Right atrium auricular region (tissue), 2 donors: ENCODE results near the gene SEPTIN10. TPM values are rescaled to one million over a fixed set of nuclear protein-coding genes. Genes with fewer than 3 reads are reported as not detected.
A peak's percentile ranks its signal among the peaks of the same experiment; 100 is the strongest.

Source experiments
- DNase-seq: peaks from one replicate; pipeline ENCODE4 v3.0.0-alpha.2; 2019; ENCODE audit warnings: low spot score
- H3K27ac ChIP-seq, 2 donors: fragments of 200-600 bp; sonication (generic); 1 replicate in 1 of 2; 2 replicates in 1 of 2; pipeline ENCODE4 v1.5.1; 2016 to 2019
- H3K27me3 ChIP-seq, 2 donors: fragments of 200-600 bp; sonication (generic); one replicate each; pipeline versions ENCODE4 v1.5.1 to v1.6.0; 2017 to 2019
- H3K36me3 ChIP-seq: fragments of 200-600 bp; sonication (generic); one replicate; pipeline ENCODE4 v1.5.1; 2016
- H3K4me1 ChIP-seq, 2 donors: fragments of 200-600 bp; sonication (generic); one replicate each; pipeline versions ENCODE4 v1.5.1 to v1.6.0; 2017 to 2019
- H3K4me3 ChIP-seq, 2 donors: fragments of 200-600 bp; sonication (generic); 1 replicate in 1 of 2; 2 replicates in 1 of 2; pipeline ENCODE4 v1.5.1; 2017 to 2019; ENCODE audit warnings: mild to moderate bottlenecking in 1 of 2, moderate library complexity in 1 of 2
- H3K9me3 ChIP-seq, 2 donors: fragments of 200-600 bp; sonication (generic); one replicate each; pipeline ENCODE4 v1.5.1; 2019
- total RNA-seq, 2 donors: library from RNA; depleted of rRNA; stranded (reverse); fragments of >200 nt; gene quantifications; one replicate each; pipeline ENCODE4 v1.1.0, GENCODE V29; 2016
- TF ChIP-seq, protein P1 (sequence below), 2 donors: fragments of 200-600 bp; sonication (generic); IDR thresholded peaks; one replicate each; pipeline ENCODE4 v1.5.1; 2019; ENCODE audit warnings: antibody characterized with exemption in 2 of 2

Gene SEPTIN10
- total RNA-seq, 2 donors from 2014 or later: 47.0 to 61.7 TPM

DNA sequence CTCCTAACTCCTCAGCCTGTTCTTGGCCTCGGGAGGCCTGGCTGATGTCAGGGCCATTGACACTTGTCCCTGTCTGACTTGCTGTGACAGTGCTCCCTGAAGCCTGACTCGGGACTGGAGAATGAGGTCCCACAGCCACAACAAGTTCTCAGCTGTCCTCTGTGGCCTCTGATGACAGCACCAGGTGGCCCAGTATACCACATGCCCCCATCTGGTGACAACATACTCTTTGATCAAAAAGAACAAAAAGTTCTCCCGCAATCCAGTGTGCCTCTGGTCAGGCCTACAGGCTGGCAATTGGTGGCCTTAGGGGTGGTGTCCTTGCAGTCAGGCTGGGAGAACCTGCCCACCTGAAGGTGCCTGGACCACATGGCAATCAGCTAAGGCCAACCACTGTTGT lies 102.6 kb downstream of the SEPTIN10 start:
- Histone ChIP-seq H3K9me3 (no peaks in the 10 kb centered on the region), H3K4me1 (peaks cover 0 to 6% of the 10 kb centered on the region in 2 donors), H3K27me3 (no peaks in the 10 kb centered on the region), H3K36me3 (no peaks in the 10 kb centered on the region), H3K27ac (no peak overlapping the region), H3K4me3 (no peak overlapping the region)
- no peak for DNase-seq
- TF ChIP-seq, protein P1, sequence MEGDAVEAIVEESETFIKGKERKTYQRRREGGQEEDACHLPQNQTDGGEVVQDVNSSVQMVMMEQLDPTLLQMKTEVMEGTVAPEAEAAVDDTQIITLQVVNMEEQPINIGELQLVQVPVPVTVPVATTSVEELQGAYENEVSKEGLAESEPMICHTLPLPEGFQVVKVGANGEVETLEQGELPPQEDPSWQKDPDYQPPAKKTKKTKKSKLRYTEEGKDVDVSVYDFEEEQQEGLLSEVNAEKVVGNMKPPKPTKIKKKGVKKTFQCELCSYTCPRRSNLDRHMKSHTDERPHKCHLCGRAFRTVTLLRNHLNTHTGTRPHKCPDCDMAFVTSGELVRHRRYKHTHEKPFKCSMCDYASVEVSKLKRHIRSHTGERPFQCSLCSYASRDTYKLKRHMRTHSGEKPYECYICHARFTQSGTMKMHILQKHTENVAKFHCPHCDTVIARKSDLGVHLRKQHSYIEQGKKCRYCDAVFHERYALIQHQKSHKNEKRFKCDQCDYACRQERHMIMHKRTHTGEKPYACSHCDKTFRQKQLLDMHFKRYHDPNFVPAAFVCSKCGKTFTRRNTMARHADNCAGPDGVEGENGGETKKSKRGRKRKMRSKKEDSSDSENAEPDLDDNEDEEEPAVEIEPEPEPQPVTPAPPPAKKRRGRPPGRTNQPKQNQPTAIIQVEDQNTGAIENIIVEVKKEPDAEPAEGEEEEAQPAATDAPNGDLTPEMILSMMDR (IDR thresholded peaks at IDR 0.05): no peak

DNA sequence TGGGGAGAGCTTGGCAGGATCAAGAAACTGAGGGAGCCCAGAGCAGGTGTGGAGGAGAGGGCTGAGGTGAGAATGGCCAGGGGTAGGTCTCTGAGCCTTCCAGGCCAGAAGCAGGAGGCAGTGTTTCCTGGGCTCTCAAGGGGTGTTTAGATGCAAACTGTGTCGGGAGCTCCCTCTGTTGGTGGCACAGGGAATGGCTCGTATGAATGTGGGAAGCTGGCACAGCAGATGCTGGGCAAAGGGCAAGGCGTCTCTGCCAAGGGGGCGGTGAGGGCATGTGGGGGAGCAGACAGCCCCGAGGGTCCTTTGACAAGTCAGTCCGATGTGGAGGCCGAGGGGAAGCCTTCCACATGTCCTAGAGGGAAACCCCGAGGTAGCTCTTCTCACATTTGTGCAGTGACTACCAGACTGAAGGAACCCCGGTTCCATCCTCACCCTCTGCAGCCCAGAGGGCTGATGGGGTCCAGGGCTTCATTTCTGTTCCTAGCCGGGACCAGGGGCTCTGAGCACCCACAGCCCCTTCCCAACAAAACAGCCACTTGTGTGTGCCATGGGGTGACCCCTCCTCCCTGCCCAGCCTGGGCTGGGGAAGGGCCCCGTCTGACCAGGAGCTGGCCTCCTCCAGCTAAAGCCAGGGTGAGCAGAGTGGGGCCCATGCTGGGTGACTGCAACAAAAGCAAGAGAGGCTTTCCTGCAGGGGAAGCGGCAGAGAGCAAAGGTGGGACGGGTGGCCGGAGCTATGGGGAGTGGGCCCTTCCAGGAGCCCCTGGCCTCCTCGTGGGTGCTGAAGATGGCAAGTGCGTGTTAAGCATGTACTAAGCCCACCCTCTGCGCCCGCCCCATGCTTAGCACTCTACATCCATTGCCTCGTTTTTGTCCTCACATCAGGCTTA lies 103.4 kb downstream of the SEPTIN10 start:
- Histone ChIP-seq H3K36me3 (no peaks in the 10 kb centered on the region), H3K4me3 (no peak overlapping the region), H3K27ac (no peak overlapping the region), H3K9me3 (no peaks in the 10 kb centered on the region), H3K4me1 (peaks cover 0 to 6% of the 10 kb centered on the region in 2 donors), H3K27me3 (no peaks in the 10 kb centered on the region)
- TF ChIP-seq, protein P1 (IDR thresholded peaks at IDR 0.05): peak; percentile 80 to 96
- DNase-seq: peak; percentile 86

DNA sequence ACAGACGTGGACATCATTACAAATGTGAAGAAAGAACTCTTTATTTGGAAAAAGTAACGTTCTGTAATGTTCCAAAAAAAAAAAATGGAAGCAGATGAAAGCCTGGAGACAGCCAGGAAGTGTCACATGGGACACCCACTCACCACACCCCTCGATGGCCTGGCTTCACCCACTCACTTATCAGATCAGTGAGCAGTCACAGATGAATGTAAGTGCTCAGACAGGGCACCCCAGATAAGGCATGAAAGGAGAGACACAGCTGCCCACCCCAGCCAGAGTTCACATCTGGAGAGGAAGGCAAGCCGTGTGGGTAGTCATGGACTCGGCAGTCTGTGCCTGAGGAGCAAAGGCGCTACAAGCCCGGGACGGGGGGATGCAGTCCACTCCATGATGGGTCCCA lies 105.2 kb downstream of the SEPTIN10 start:
- no peaks in the 10 kb centered on the region for H3K4me1 ChIP-seq
- DNase-seq: no peak
- no peak overlapping the region for H3K4me3 ChIP-seq
- no peak overlapping the region for H3K27ac ChIP-seq
- H3K36me3 ChIP-seq: no peaks in the 10 kb centered on the region
- TF ChIP-seq, protein P1 (IDR thresholded peaks at IDR 0.05): no peak
- no peaks in the 10 kb centered on the region for H3K9me3 ChIP-seq
- H3K27me3 ChIP-seq: no peaks in the 10 kb centered on the region

- no peaks in the 10 kb centered on the region for H3K27me3 ChIP-seq
- no peaks in the 10 kb centered on the region for H3K36me3 ChIP-seq
- no peaks in the 10 kb centered on the region for H3K4me1 ChIP-seq
- H3K27ac ChIP-seq: no peak overlapping the region
- no peak overlapping the region for H3K4me3 ChIP-seq
- TF ChIP-seq, protein P1 (IDR thresholded peaks at IDR 0.05): no peak
- no peak for DNase-seq
- no peaks in the 10 kb centered on the region for H3K9me3 ChIP-seq
Measured at GRCh38 chr2:109507828-109508227, 105.9 kb downstream of the SEPTIN10 start.

- Histone ChIP-seq H3K9me3 (no peaks in the 10 kb centered on the region), H3K4me1 (no peaks in the 10 kb centered on the region), H3K27ac (no peak overlapping the region), H3K36me3 (no peaks in the 10 kb centered on the region), H3K4me3 (no peak overlapping the region), H3K27me3 (no peaks in the 10 kb centered on the region)
- TF ChIP-seq, protein P1 (IDR thresholded peaks at IDR 0.05): no peak
- no peak for DNase-seq
Measured at GRCh38 chr2:109507217-109507616, 106.5 kb downstream of the SEPTIN10 start.
